Keratinocyte (primary cell): Measurements from ENCODE around the gene TSPAN7. TPM values are rescaled to one million over a fixed set of nuclear protein-coding genes. Genes with fewer than 3 reads are reported as not detected.

ENCODE experiments used
- DNase-seq: peaks from one replicate; pipeline ENCODE4 v3.0.0-alpha.2; 2011; ENCODE audit warnings: low read depth, missing footprints, low spot score
- FAIRE-seq: peaks from 2 replicates; lab custom pipeline; 2011; peaks lifted over from hg19 to GRCh38; lab: Jason Lieb, UNC
- H2AFZ ChIP-seq: 2 replicates; pipeline ENCODE4 v1.6.0; 2012; ENCODE audit warnings: low read length, control low read depth, inconsistent platforms; ENCODE audit not compliant: control insufficient read depth
- H3K27ac ChIP-seq: 2 replicates; pipeline ENCODE4 v1.5.1; 2011; ENCODE audit warnings: low read length; ENCODE audit not compliant: control insufficient read depth, insufficient read depth
- H3K27me3 ChIP-seq: 3 replicates; pipeline ENCODE4 v1.6.0; 2011; ENCODE audit warnings: low read length; ENCODE audit not compliant: control insufficient read depth, insufficient read depth; ENCODE audit errors: extremely low read depth
- H3K36me3 ChIP-seq, 2 experiments: 2 replicates in 1 of 2; 3 replicates in 1 of 2; pipeline ENCODE4 v1.5.1; 2011; ENCODE audit warnings: low read length in 2 of 2, mild to moderate bottlenecking in 1 of 2; ENCODE audit not compliant: control insufficient read depth in 2 of 2, insufficient read depth in 2 of 2; ENCODE audit errors: extremely low read depth in 1 of 2
- H3K4me1 ChIP-seq: 3 replicates; pipeline ENCODE4 v1.5.1; 2011; ENCODE audit warnings: low read length; ENCODE audit not compliant: control insufficient read depth, insufficient read depth; ENCODE audit errors: extremely low read depth
- H3K4me2 ChIP-seq: 3 replicates; pipeline ENCODE4 v1.6.0; 2011; ENCODE audit warnings: low read depth, low read length; ENCODE audit not compliant: control insufficient read depth, insufficient read depth; ENCODE audit errors: extremely low read depth
- H3K4me3 ChIP-seq, 3 experiments: fragments of 200-600 bp in 1 of 3; sonication (generic) in 1 of 3; 2 replicates in 2 of 3; 3 replicates in 1 of 3; pipeline ENCODE4 v1.5.1; 2011 to 2016; ENCODE audit warnings: low read length in 3 of 3, mild to moderate bottlenecking in 3 of 3, control low read depth in 2 of 3, inconsistent platforms in 1 of 3, low read depth in 1 of 3, mixed read lengths in 1 of 3, mixed run types in 1 of 3, moderate library complexity in 1 of 3; ENCODE audit not compliant: control insufficient read depth in 2 of 3, insufficient read depth in 2 of 3; ENCODE audit errors: extremely low read depth in 1 of 3
- H3K79me2 ChIP-seq: 2 replicates; pipeline ENCODE4 v1.6.0; 2012; ENCODE audit warnings: low read length; ENCODE audit not compliant: control insufficient read depth, insufficient read depth
- H3K9ac ChIP-seq: 3 replicates; pipeline ENCODE4 v1.6.0; 2011; ENCODE audit warnings: low read length; ENCODE audit not compliant: control insufficient read depth, insufficient read depth; ENCODE audit errors: extremely low read depth
- H3K9me1 ChIP-seq: 3 replicates; pipeline ENCODE4 v1.6.0; 2011; ENCODE audit warnings: low read length; ENCODE audit not compliant: control insufficient read depth, insufficient read depth; ENCODE audit errors: extremely low read depth
- H3K9me3 ChIP-seq: 2 replicates; pipeline ENCODE4 v1.5.1; 2012; ENCODE audit warnings: low read depth, low read length; ENCODE audit not compliant: control insufficient read depth
- H4K20me1 ChIP-seq: 3 replicates; pipeline ENCODE4 v1.6.0; 2011; ENCODE audit warnings: low read length; ENCODE audit not compliant: control insufficient read depth, insufficient read depth; ENCODE audit errors: extremely low read depth
- EZH2 ChIP-seq: IDR thresholded peaks from one replicate; pipeline ENCODE4 v1.6.1; 2012; ENCODE audit warnings: inconsistent platforms, mild to moderate bottlenecking, low read length, moderate library complexity
- dilution Hi-C: fragments of 300-500 bp; cut with MboI; formaldehyde crosslinking; loops from one replicate; pipeline ENCODE4 v1.7.0; 2020; ENCODE audit warnings: low sequenced_read_pairs; ENCODE audit not compliant: extremely low pct_ligation_motif_present
- polyA plus RNA-seq, 5 experiments: library from polyadenylated mRNA; depleted of rRNA in 3 of 5; stranded (reverse) in 3 of 5; stranded (forward) in 1 of 5; unstranded in 1 of 5; fragments of >200 nt; gene quantifications; 1 replicate in 1 of 5; 2 replicates in 3 of 5; 3 replicates in 1 of 5; pipeline versions ENCODE4 v1.2.1 to v1.2.3, GENCODE V29; 2011 to 2012; ENCODE audit warnings: missing spikeins in 2 of 5, low read depth in 1 of 5, low replicate concordance in 1 of 5
- TF ChIP-seq, protein P1 (sequence below), 3 experiments: IDR thresholded peaks in 1 of 3; conservative IDR thresholded peaks in 1 of 3; optimal IDR thresholded peaks in 1 of 3; 2 replicates in 2 of 3; 3 replicates in 1 of 3; pipeline versions ENCODE3 to v1.5.1; 2011; ENCODE audit warnings: low read length in 3 of 3, mild to moderate bottlenecking in 3 of 3, moderate library complexity in 2 of 3, control low read depth in 1 of 3, inconsistent platforms in 1 of 3; ENCODE audit not compliant: insufficient read depth in 2 of 3; ENCODE audit errors: extremely low read depth in 1 of 3

TSPAN7 gene
- polyA plus RNA-seq, 1 donor (not counting 4 experiments of a cell fraction or from before 2014, with no cell fraction given) = 2.3 TPM

- H3K4me2 ChIP-seq = no peak overlapping the region
- DNase-seq (no peak), FAIRE-seq (no peak)
- no peaks in the 10 kb centered on the region for H3K9me3 ChIP-seq
- no peaks in the 10 kb centered on the region for H3K9me1 ChIP-seq
- TF ChIP-seq, protein P1, sequence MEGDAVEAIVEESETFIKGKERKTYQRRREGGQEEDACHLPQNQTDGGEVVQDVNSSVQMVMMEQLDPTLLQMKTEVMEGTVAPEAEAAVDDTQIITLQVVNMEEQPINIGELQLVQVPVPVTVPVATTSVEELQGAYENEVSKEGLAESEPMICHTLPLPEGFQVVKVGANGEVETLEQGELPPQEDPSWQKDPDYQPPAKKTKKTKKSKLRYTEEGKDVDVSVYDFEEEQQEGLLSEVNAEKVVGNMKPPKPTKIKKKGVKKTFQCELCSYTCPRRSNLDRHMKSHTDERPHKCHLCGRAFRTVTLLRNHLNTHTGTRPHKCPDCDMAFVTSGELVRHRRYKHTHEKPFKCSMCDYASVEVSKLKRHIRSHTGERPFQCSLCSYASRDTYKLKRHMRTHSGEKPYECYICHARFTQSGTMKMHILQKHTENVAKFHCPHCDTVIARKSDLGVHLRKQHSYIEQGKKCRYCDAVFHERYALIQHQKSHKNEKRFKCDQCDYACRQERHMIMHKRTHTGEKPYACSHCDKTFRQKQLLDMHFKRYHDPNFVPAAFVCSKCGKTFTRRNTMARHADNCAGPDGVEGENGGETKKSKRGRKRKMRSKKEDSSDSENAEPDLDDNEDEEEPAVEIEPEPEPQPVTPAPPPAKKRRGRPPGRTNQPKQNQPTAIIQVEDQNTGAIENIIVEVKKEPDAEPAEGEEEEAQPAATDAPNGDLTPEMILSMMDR (optimal IDR thresholded peaks at IDR 0.05 in 1 of 3, IDR thresholded peaks at IDR 0.05 in 1 of 3, conservative IDR thresholded peaks at IDR 0.05 in 1 of 3; ENCODE audit: extremely low read depth in 1 of 3, insufficient read depth in 2 of 3, low read length in 3 of 3) = no peak
- TF ChIP-seq EZH2 = no peak
- dilution Hi-C loops = no loop called here
- no peak overlapping the region for H2AFZ ChIP-seq
- H3K36me3 ChIP-seq = no peaks in the 10 kb centered on the region
- no peaks in the 10 kb centered on the region for H3K27me3 ChIP-seq
- H3K4me1 ChIP-seq = no peaks in the 10 kb centered on the region
- no peaks in the 10 kb centered on the region for H3K79me2 ChIP-seq
- no peaks in the 10 kb centered on the region for H4K20me1 ChIP-seq
- H3K4me3 ChIP-seq = no peak overlapping the region
- no peak overlapping the region for H3K9ac ChIP-seq
- H3K27ac ChIP-seq = no peak overlapping the region
These were observed 117.5 kb downstream of the TSPAN7 start for GRCh38 chrX:38678821-38679220.

DNA sequence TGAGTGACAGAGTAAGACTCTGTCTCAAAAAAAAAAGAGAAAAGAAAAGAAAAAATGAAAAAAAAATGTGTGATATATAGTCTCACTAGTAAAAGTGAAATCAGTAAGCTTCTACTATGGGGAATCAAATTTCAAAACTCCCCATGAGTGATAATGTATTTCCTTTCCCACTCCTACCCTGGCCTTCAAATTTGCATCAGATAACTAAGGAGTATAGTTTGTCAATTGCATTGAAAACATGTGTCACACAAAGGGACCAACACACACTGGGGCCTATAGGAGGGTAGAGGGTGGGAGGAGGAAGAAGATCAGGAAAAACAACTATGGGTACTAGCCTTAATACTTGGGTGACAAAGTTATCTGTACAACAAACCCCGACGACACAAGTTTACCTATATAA is 118.4 kb downstream of the TSPAN7 start:
- H3K9me3 ChIP-seq = no peaks in the 10 kb centered on the region
- TF ChIP-seq, protein P1 (optimal IDR thresholded peaks at IDR 0.05 in 1 of 3, IDR thresholded peaks at IDR 0.05 in 1 of 3, conservative IDR thresholded peaks at IDR 0.05 in 1 of 3; ENCODE audit: extremely low read depth in 1 of 3, insufficient read depth in 2 of 3, low read length in 3 of 3) = no peak
- no peak for TF ChIP-seq EZH2
- no peak overlapping the region for H2AFZ ChIP-seq
- H3K27ac ChIP-seq = no peak overlapping the region
- H3K79me2 ChIP-seq = no peaks in the 10 kb centered on the region
- no peaks in the 10 kb centered on the region for H3K27me3 ChIP-seq
- H3K4me2 ChIP-seq = no peak overlapping the region
- no peaks in the 10 kb centered on the region for H3K9me1 ChIP-seq
- no peaks in the 10 kb centered on the region for H3K4me1 ChIP-seq
- H3K4me3 ChIP-seq = no peak overlapping the region
- no peaks in the 10 kb centered on the region for H3K36me3 ChIP-seq
- FAIRE-seq (no peak), DNase-seq (no peak)
- no peak overlapping the region for H3K9ac ChIP-seq
- dilution Hi-C loops = no loop called here
- H4K20me1 ChIP-seq = no peaks in the 10 kb centered on the region
